HG03565 (cell line): ENCODE measurements around the gene FHIP2A.
A peak's percentile ranks its signal among the peaks of the same experiment; 100 is the strongest.
"Not testable (repeated sequence)": the region's sequence is repeated elsewhere in the genome, so short reads cannot be mapped to it uniquely, and the experiment has no call there.

ENCODE experiments used
- ATAC-seq: cut with Tn5 transposase; IDR thresholded peaks from one replicate; pipeline ENCODE4 v1.9.1; 2021; ENCODE audit warnings: mild to moderate bottlenecking, moderate library complexity; ENCODE audit not compliant: unreplicated experiment

FHIP2A gene

DNA sequence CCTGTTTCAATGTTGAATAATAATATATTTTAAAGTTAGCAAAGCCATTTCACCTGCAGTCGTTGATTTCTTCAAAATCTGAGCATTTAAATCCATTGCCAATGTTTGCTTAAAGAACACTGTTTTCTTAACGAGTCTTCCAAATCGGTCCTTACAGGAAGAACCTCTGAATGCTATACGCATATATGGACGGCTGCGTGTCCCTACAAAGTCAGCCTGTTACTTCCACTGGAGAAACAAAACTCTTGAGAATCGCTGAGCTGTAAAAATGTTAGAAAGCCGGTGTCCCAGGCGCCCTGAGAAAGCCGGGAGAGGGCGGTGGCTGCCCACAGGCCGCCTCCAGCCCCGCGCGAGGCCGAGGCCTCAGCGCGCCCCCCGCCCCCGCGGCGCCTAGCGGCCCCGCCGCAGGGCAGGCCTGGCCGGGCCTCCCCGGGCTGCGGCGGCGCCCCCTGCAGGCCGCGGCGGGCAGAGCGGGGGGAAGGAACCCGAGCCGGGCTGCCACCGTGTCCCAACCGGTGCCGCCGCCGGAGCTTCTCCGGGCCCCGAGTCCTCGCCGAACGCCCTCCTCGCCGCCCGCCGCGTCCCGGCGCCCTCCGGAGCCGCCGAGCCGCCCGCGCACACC is at the start of gene FHIP2A:
FHIP2A (plus strand) TSS at position 488 of the 622 bp plus-strand sequence. CDS start 299 bp downstream, outside the sequence.
- ATAC-seq: peak; percentile 38

GRCh38 chr10:114772496-114773196 is 48.9 kb upstream of the FHIP2A start:
- no peak for ATAC-seq

DNA sequence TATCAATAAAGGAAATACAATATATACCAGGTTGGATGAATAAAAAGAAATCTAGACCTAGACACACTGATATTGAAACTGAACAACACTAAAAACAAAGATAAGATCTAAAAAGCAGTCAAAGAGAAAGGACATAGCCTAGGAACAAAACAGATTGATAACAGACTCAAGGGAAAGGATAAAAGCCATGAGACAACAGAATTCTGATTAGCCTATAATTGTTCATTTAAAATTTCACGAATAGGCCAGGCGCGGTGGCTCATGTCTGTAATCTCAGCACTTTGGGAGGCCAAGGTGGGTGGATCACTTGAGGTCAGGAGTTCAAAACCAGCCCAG is 48.4 kb upstream of the FHIP2A start:
- no peak for ATAC-seq

- ATAC-seq: not testable (repeated sequence)
Observed at GRCh38 chr10:114775082-114775481, 46.5 kb upstream of the FHIP2A start.

GRCh38 chr10:114777415-114777814 is 44.2 kb upstream of the FHIP2A start:
- no peak for ATAC-seq

DNA sequence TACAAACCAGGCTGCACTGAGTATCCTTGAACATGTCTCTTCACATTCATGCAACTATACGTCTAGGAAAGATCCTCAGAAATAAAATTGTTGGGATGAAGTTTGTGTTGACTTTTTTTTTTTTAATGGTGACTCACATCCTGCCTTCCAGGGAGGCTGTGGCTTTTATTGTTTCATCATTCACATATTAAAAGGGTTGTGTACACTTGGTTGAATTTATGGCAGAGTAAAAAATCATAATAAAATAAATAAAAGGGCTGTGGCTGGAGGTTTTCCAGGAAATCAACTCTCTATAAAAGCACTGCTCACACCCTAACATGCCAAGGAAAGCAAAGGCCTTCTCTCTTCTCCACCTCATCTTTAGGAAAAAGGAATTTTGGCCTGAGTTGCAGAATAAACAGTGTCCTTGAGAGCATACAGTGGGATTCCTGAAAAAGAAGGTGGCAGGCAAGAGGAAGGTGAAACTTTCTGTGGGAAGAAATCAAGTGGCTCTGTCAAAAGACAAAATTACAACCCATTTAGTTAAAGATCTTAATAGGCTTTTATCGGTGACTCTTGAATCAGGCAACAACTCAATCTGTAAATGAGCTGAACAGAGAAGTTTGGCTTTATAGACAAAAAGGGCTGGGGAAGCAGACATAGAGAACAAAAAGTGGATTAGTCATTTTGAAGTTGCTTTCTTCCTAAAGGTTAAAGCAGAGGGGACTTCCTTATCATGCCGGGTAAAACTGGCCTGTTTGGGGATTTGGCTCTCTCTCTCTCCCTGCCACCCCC is 41.6 kb upstream of the FHIP2A start:
- no peak for ATAC-seq

- ATAC-seq: no peak
Observed at GRCh38 chr10:114780577-114781184, 40.9 kb upstream of the FHIP2A start.

DNA sequence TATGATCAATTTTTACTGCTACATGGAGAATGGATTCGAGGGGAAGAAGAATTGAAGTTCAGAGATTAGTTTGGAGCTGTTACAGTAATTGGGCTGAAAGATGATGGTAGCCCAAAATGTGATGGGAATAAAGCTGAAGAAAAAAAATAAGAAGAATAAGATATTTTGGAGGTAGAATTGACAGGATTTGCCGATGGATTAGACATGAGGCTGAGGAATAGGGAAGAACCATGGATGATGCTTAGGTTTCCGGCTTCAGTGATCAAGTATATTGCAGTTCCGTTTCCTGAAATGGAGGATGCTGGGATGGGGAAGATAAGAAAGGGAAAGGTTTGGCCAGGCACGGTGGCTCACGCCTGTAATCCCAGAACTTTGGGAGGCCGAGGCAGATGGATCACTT is 38.9 kb upstream of the FHIP2A start:
- no peak for ATAC-seq

- no peak for ATAC-seq
Observed at GRCh38 chr10:114783686-114784085, 37.9 kb upstream of the FHIP2A start.

- ATAC-seq: peak; percentile 53
Observed at GRCh38 chr10:114786492-114786891, 35.1 kb upstream of the FHIP2A start.

- ATAC-seq: not testable (repeated sequence)
Observed at GRCh38 chr10:114787131-114787530, 34.4 kb upstream of the FHIP2A start.

- no peak for ATAC-seq
Observed at GRCh38 chr10:114791768-114792167, 29.8 kb upstream of the FHIP2A start.

DNA sequence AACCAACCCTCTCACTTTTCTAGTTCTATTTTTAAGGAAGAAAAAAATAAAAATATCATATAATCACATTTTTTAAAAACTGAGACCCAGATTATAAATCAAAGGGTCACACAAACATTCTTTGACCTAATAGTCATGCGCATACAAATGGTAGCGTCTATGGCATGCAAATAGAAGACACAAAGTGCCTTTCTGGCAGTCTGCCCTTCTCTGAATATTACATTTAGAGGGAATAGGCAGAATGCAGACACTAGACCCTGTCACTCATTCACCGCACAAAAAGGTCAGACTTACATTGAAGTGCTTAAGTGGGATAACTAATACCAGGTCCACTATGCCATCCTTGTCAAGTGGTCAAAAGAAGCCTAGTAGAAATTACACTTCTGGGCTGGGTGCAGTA is 26.5 kb upstream of the FHIP2A start:
- ATAC-seq: no peak

- no peak for ATAC-seq
Observed at GRCh38 chr10:114800361-114800760, 21.2 kb upstream of the FHIP2A start.

DNA sequence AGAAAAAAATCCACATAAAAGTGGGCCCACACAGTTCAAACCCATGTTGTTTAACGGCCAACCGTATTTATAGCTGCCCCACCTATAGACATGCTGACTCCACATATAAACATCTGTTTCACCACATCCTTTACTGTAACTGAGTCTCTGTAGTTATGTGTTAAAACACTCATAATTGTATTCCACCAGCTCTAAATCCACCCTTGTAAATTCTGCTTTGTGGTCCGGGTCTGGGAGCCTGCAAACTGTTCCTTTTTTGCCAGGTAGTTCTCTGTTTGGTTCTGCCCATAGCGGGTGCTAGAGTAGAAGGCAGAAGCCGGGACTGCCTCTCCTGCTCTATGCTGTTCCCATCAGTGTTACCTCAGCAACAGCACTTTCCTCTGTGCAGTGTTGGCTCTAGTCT is 20.2 kb upstream of the FHIP2A start:
- peak; percentile 81 for ATAC-seq

DNA sequence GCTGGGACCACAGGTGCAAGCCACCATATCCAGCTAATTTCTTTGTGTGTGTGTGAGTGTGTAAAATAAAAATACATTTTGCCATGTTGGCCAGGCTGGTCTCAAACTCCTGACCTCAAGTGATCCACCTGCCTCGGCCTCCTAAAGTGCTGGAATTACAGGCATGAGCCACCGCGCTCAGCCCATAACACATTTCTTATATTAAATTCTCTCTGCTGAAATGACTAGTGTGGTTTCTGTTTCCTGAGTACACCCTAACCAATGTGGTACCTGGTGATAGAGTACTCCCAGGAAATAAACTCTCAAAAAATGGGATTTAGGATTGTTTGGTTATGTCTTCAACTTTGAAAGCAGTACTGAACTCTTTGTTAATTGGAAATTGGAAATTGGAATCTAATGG is 19.4 kb upstream of the FHIP2A start:
- no peak for ATAC-seq

DNA sequence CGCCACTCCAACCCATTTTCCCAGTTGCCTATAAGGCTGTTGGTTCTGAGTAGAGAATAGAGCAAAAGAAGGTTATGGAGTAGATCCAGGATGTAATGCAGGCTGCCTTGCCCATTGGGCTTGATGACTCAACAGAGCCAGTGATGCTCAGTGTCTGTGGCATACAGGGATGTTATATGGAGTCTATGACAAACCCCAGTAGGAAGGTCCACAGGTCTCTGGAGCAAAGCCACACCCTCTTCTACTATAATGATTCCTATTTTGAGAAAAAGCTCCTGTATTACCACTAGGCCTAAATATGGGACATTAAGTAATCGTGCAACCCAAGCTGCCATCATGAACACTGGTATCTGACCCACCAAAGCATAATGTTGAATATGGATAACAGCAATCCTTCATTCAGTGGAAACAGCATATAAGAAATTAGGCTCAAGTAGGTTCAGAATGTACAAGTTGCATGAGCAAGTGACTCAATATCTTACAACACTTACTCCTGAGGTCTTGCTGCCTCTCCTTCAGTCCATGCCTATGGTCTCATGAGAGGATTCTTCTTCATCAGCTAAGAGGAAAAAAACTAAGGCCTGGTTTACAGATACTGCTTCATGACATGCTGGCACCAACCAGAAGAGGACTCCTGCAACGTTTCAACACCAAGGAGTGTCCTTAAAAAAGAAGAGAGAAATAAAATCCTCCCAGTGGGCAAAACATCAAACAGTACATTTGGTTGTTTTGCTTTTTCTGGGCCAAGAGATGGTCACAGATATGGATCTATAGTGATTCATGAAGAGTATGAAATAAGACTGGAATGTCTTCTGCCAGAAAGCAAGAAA is 14.8 kb upstream of the FHIP2A start:
- ATAC-seq: no peak

- no peak for ATAC-seq
Observed at GRCh38 chr10:114808982-114809381, 12.6 kb upstream of the FHIP2A start.

GRCh38 chr10:114810926-114811325 is 10.7 kb upstream of the FHIP2A start:
- peak; percentile 99 for ATAC-seq

- no peak for ATAC-seq
Observed at GRCh38 chr10:114811862-114812261, 9.7 kb upstream of the FHIP2A start.

- ATAC-seq: no peak
Observed at GRCh38 chr10:114815791-114816190, 5.8 kb upstream of the FHIP2A start.
